K562 (cell line): ENCODE measurements around the gene DIP2A. TPM values are rescaled to one million over a fixed set of nuclear protein-coding genes. Genes with fewer than 3 reads are reported as not detected.

Experiments used
- CREBBP ChIP-seq: IDR thresholded peaks from one replicate; pipeline ENCODE4 v1.6.1; 2012; ENCODE audit warnings: low read depth, mild to moderate bottlenecking, control low read depth, inconsistent platforms, low read length
- HNRNPUL1 ChIP-seq: fragments of 200-400 bp; formaldehyde crosslinking; IDR thresholded peaks from 2 replicates; pipeline ENCODE4 v1.6.1; 2017; ENCODE audit warnings: low read length
- KLF6 ChIP-seq: fragments of 250-450 bp; sonication (Bioruptor Pico); IDR thresholded peaks from 2 replicates; pipeline ENCODE4 v1.4.0; 2020; ENCODE audit warnings: mild to moderate bottlenecking, moderate library complexity, borderline replicate concordance
- polyA plus RNA-seq, 8 experiments: library from polyadenylated mRNA; depleted of rRNA in 4 of 8; stranded (reverse) in 5 of 8; unstranded in 3 of 8; fragments of >200 nt; fragmentation: Nextera tagmentation in 2 of 8; fragmentation: Illumina TruSeq in 1 of 8; extraction: Ambion mirVana in 2 of 8; extraction: Trizol in 1 of 8; gene quantifications; 2 replicates each; pipeline versions ENCODE4 v1.2.1 to v1.2.3, GENCODE V29; 2011 to 2014; ENCODE audit warnings: inconsistent platforms in 1 of 8, missing spikeins in 1 of 8
- total RNA-seq, 7 experiments: library from RNA; depleted of rRNA in 6 of 7; stranded (reverse); fragments of >200 nt in 6 of 7; fragmentation: Illumina TruSeq in 2 of 7; extraction: Trizol in 2 of 7; gene quantifications; 2 replicates each; pipeline versions ENCODE4 v1.2.1 to v1.2.3, GENCODE V29; 2011 to 2021; ENCODE audit warnings: low replicate concordance in 1 of 7
- TF ChIP-seq, protein P1 (sequence below): fragments of 200-600 bp; sonication (generic); IDR thresholded peaks from one replicate; pipeline ENCODE4 v1.6.1; 2012; ENCODE audit warnings: mild to moderate bottlenecking, low read depth, low read length, inconsistent platforms

The DIP2A gene
- total and polyA plus RNA-seq, 9 of the 15 experiments (the other 6 are each of a cell fraction or from before 2014, with no cell fraction given): 4.3 to 34.5 (median 20.3) TPM

DNA sequence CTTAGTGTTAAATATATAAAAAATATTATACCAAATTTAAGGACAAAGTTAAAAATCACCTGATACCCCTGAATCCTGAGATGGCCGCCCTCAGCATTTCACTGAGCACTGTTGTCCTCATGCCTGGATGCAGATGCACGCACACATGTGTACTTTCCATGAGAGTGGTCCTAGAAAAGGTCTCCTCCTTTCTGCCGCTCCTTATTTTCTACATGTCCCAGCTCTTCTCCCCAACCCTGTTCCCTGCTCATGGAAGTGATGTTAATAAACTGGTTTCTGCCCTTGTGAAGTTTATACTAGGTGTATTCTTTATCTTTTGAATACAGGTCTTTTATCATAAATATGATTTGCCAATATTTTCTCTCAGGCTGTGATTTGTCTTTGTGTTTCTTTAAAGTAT lies 32.9 kb downstream of the DIP2A start (continued):
- TF ChIP-seq, protein P1, sequence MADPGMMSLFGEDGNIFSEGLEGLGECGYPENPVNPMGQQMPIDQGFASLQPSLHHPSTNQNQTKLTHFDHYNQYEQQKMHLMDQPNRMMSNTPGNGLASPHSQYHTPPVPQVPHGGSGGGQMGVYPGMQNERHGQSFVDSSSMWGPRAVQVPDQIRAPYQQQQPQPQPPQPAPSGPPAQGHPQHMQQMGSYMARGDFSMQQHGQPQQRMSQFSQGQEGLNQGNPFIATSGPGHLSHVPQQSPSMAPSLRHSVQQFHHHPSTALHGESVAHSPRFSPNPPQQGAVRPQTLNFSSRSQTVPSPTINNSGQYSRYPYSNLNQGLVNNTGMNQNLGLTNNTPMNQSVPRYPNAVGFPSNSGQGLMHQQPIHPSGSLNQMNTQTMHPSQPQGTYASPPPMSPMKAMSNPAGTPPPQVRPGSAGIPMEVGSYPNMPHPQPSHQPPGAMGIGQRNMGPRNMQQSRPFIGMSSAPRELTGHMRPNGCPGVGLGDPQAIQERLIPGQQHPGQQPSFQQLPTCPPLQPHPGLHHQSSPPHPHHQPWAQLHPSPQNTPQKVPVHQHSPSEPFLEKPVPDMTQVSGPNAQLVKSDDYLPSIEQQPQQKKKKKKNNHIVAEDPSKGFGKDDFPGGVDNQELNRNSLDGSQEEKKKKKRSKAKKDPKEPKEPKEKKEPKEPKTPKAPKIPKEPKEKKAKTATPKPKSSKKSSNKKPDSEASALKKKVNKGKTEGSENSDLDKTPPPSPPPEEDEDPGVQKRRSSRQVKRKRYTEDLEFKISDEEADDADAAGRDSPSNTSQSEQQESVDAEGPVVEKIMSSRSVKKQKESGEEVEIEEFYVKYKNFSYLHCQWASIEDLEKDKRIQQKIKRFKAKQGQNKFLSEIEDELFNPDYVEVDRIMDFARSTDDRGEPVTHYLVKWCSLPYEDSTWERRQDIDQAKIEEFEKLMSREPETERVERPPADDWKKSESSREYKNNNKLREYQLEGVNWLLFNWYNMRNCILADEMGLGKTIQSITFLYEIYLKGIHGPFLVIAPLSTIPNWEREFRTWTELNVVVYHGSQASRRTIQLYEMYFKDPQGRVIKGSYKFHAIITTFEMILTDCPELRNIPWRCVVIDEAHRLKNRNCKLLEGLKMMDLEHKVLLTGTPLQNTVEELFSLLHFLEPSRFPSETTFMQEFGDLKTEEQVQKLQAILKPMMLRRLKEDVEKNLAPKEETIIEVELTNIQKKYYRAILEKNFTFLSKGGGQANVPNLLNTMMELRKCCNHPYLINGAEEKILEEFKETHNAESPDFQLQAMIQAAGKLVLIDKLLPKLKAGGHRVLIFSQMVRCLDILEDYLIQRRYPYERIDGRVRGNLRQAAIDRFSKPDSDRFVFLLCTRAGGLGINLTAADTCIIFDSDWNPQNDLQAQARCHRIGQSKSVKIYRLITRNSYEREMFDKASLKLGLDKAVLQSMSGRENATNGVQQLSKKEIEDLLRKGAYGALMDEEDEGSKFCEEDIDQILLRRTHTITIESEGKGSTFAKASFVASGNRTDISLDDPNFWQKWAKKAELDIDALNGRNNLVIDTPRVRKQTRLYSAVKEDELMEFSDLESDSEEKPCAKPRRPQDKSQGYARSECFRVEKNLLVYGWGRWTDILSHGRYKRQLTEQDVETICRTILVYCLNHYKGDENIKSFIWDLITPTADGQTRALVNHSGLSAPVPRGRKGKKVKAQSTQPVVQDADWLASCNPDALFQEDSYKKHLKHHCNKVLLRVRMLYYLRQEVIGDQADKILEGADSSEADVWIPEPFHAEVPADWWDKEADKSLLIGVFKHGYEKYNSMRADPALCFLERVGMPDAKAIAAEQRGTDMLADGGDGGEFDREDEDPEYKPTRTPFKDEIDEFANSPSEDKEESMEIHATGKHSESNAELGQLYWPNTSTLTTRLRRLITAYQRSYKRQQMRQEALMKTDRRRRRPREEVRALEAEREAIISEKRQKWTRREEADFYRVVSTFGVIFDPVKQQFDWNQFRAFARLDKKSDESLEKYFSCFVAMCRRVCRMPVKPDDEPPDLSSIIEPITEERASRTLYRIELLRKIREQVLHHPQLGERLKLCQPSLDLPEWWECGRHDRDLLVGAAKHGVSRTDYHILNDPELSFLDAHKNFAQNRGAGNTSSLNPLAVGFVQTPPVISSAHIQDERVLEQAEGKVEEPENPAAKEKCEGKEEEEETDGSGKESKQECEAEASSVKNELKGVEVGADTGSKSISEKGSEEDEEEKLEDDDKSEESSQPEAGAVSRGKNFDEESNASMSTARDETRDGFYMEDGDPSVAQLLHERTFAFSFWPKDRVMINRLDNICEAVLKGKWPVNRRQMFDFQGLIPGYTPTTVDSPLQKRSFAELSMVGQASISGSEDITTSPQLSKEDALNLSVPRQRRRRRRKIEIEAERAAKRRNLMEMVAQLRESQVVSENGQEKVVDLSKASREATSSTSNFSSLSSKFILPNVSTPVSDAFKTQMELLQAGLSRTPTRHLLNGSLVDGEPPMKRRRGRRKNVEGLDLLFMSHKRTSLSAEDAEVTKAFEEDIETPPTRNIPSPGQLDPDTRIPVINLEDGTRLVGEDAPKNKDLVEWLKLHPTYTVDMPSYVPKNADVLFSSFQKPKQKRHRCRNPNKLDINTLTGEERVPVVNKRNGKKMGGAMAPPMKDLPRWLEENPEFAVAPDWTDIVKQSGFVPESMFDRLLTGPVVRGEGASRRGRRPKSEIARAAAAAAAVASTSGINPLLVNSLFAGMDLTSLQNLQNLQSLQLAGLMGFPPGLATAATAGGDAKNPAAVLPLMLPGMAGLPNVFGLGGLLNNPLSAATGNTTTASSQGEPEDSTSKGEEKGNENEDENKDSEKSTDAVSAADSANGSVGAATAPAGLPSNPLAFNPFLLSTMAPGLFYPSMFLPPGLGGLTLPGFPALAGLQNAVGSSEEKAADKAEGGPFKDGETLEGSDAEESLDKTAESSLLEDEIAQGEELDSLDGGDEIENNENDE: no peak
- TF ChIP-seq CREBBP: no peak
- TF ChIP-seq HNRNPUL1: no peak
- no peak for TF ChIP-seq KLF6 (CRISPR knock-in tag)
